ENCODE data around the gene FXYD5. TPM values are rescaled to one million over a fixed set of nuclear protein-coding genes. Genes with fewer than 3 reads are reported as not detected.

Gene FXYD5
- total and polyA plus RNA-seq, 2 donors: 6.6 to 105 TPM

DNA sequence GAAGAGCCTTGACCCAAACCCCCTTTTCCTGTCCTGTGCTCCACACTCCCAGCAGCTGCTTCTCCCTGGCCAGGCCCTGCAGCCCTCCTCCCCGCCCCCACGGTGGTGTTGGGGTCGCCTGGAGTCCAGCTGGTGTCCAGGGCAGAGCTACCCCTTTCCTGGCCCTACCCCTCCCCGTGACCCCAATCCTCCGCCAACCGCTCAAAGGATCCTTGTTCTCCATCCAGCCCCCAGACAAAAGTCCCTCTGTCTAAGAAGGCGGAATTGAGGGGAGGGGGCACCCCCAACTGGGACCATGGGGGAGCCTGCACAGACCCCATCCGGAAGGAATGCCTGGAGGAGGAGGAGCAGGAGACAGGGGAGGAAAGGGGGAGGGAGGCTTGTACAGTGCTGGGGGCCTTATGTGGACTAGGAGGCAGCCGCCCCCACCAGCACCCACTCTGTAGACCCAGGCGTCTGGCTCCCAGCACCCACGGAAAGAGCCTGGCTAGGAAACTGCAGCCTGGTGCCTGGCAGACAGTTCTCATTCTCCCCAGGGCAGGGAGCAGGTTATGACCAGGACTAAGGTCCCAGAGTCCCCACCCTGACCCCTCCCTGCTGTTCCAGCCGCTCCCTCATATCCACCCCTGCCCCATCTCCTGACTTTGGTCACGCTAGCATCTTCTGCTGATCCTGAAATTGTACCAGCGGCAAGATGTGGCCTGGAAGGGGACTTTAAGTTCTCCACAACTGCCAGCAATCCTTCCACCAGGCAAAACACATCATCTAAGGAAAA is 39.2 kb upstream of the FXYD5 start, which contains the start of gene FXYD3:
Gene FXYD3 (plus strand): TSS at position 647 of the 775 bp plus-strand sequence. CDS start 3,554 bp downstream, outside the sequence.
- Histone ChIP-seq H3K4me3 (ENCODE audit: low read depth, low read length) (peak within 1 kb of the TSS; percentile 21), H3K27ac (ENCODE audit: low read depth) (peak within 1 kb of the TSS; percentile 76), H3K36me3 (ENCODE audit: insufficient read depth) (no peaks in the 10 kb centered on the region), H3K4me1 (ENCODE audit: insufficient read depth) (no peaks in the 10 kb centered on the region)
- DNase-seq (ENCODE audit: extremely low spot score): no peak
- 57% methylated on average over 14 of the region's 14 CpGs for WGBS

DNA sequence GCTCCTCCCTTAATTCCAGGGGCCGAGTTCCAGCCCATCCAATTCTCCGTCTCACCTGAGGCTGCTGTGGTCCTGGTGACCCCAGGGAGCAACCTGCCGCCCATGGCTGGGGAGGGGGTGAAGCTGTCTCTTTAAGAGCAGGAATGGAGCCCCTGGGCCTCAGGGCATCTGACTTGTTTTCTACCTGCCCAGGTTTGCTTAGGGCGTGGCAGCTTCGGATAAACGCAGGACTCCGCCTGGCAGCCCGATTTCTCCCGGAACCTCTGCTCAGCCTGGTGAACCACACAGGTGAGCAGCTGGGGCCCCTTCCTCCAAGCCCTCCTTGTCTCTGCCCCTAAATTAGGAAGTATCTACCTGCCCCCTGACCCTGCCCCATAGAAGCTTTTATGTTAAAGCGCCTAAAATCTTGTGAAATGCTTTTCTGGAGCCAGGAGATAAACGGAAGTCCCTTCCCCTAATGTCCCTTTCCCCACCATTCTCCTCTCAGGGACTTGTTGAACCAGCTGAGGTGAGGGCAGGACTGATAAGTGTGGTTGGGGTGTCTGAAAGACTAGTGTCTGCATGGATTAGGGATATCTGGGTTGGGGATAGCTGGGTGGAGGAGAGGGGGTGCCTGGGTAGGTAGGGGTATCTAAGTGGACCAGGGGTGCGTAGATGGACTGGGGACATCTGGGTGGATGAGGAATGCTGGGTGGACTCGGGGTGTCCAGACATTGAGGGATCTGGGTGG is 38.3 kb upstream of the FXYD5 start:
- Histone ChIP-seq H3K4me1 (ENCODE audit: insufficient read depth) (no peaks in the 10 kb centered on the region), H3K27ac (ENCODE audit: low read depth) (peak overlapping the region; percentile 76), H3K4me3 (ENCODE audit: low read depth, low read length) (peak overlapping the region; percentile 21), H3K36me3 (ENCODE audit: insufficient read depth) (no peaks in the 10 kb centered on the region)
- WGBS: 78% methylated on average over 13 of the region's 13 CpGs
- no peak for DNase-seq (ENCODE audit: extremely low spot score)

DNA sequence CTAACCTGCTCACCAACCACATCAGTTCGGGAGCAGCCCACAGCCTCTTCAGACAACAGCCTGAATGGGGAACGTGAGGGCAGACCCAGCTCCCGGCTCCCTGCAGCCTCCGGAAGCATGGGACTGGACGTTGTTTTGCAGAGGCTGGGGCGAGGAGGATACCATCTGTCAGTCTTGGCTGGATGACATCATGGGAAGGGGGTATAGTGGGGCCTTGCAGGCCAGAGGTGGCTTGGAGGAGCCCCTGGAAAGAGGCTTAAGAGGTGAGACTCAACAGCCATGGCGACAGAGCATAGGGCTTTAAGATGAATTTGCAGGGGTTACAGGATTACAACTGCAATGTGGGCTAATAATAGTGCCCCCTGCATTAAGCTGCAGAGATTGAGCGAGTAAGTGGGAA is 37.4 kb upstream of the FXYD5 start:
- WGBS: 51% methylated on average over 8 of the region's 8 CpGs
- Histone ChIP-seq H3K27ac (ENCODE audit: low read depth) (peak overlapping the region; percentile 76), H3K4me1 (ENCODE audit: insufficient read depth) (no peaks in the 10 kb centered on the region), H3K4me3 (ENCODE audit: low read depth, low read length) (peak overlapping the region; percentile 21), H3K36me3 (ENCODE audit: insufficient read depth) (no peaks in the 10 kb centered on the region)
- DNase-seq (ENCODE audit: extremely low spot score): no peak

DNA sequence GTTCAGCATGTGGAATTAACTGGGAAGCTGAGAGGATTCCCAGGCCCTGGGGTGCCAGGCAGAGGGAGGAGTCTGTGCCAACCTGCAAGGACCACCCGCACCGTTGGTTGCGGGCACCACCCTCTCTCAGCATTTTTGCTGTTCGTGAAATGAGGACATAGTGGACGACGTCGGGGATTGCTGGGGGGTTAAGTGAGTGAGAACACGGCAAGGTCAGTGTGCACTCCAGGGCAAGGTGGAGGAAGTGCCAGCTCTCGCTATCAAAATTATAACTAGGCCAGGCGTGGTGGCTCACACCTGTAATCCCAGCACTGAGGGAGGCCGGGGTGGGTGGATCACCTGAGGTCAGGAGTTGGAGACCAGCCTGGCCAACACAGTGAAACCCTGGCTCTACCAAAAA is 36.7 kb upstream of the FXYD5 start:
- peak overlapping the region; percentile 33 for H3K27ac ChIP-seq (ENCODE audit: low read depth)
- no peak for DNase-seq (ENCODE audit: extremely low spot score)
- H3K4me3 ChIP-seq (ENCODE audit: low read depth, low read length): no peak overlapping the region
- no peaks in the 10 kb centered on the region for H3K4me1 ChIP-seq (ENCODE audit: insufficient read depth)
- no peaks in the 10 kb centered on the region for H3K36me3 ChIP-seq (ENCODE audit: insufficient read depth)
- WGBS: 84% methylated on average over 11 of the region's 11 CpGs

DNA sequence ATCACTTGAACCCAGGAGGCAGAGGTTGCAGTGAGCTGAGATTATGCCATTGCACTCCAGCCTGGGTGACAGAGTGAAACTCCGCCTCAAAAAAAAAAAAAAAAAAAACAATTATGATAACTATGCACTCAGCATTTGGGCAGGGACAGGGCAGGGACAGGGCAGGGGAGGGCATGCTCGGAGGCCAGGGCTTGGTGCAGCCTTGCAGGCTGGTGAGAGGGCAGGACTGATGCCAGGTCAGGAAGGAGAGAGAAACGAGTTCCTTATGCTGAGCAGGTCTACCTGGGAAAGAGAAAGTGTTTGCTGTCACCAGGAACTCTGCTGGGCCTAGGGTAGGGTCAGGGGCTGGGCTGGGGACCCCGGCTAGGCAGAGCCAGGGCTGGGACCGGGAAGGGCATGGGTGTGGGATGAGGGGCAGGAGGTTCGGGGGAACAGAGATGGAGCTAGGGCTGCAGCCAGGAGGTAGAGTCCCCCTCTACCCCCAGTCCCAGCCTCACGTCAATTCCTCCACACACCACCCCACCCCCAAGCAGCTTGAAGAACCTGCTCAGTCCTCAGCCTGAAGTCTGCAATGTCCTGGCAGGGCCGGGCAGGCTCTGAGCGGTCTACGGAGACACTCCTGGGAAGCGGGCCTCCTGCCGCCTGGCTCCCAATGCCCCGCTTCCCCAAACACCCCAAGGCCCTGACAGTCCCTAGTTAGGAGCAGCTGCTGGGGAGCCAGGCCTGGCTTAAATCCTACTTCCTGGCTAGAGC is 36.1 kb upstream of the FXYD5 start:
- peak overlapping the region; percentile 6 for H3K4me3 ChIP-seq (ENCODE audit: low read depth, low read length)
- DNase-seq (ENCODE audit: extremely low spot score): no peak
- WGBS: 79% methylated on average over 13 of the region's 13 CpGs
- H3K27ac ChIP-seq (ENCODE audit: low read depth): peak overlapping the region; percentile 72
- H3K36me3 ChIP-seq (ENCODE audit: insufficient read depth): no peaks in the 10 kb centered on the region
- no peaks in the 10 kb centered on the region for H3K4me1 ChIP-seq (ENCODE audit: insufficient read depth)

DNA sequence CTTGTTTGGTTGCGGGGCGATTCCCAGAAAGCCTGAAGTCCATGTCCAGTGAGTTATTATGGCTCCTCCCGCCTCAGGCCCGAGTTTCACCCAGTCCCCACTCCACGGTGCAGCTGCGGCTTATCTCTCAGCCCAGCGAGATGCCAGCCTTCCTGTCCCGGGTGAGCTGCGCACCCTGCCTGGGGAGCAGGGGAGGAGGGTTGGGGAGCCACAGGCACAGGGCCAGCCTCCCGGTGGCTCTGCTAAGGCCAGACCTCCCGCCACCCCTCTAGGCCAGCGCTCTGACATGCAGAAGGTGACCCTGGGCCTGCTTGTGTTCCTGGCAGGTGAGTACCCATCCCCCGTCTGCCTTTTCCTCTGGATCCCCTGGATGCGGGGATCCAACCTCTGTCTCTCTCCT is 35.4 kb upstream of the FXYD5 start:
- H3K4me1 ChIP-seq (ENCODE audit: insufficient read depth): no peaks in the 10 kb centered on the region
- DNase-seq (ENCODE audit: extremely low spot score): no peak
- no peak overlapping the region for H3K4me3 ChIP-seq (ENCODE audit: low read depth, low read length)
- peak overlapping the region; percentile 68 for H3K27ac ChIP-seq (ENCODE audit: low read depth)
- H3K36me3 ChIP-seq (ENCODE audit: insufficient read depth): no peaks in the 10 kb centered on the region
- 68% methylated on average over 14 of the region's 14 CpGs for WGBS

DNA sequence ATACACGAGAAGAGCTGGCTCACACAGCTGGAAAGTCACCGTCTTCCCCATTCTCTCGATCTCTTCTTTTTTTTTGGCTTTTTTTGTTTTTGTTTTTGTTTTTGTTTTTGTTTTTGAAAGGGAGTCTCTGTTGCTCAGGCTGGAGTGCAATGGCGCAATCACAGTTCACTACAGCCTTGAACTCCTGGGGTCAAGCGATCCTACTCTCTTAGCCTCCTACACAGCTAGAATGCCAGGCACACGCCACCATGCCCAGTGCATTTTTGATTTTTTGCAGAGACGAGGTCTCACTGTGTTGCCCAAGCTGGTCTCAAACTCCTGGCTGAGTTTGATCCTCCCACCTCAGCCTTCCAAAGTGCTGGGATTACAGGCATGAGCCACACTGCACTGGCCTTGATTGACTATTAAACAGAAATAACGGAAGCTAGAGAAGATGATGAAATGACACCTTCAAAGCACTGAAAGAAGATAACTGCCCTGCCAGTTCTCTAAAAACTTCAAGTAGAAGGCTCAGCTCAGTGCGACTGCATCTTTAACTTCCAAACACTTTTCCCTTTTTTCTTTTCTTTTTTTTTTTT is 34.9 kb upstream of the FXYD5 start:
- Histone ChIP-seq H3K4me3 (ENCODE audit: low read depth, low read length) (no peak overlapping the region), H3K27ac (ENCODE audit: low read depth) (no peak overlapping the region), H3K4me1 (ENCODE audit: insufficient read depth) (no peaks in the 10 kb centered on the region), H3K36me3 (ENCODE audit: insufficient read depth) (no peaks in the 10 kb centered on the region)
- 80% methylated on average over 9 of the region's 9 CpGs for WGBS
- DNase-seq (ENCODE audit: extremely low spot score): no peak

DNA sequence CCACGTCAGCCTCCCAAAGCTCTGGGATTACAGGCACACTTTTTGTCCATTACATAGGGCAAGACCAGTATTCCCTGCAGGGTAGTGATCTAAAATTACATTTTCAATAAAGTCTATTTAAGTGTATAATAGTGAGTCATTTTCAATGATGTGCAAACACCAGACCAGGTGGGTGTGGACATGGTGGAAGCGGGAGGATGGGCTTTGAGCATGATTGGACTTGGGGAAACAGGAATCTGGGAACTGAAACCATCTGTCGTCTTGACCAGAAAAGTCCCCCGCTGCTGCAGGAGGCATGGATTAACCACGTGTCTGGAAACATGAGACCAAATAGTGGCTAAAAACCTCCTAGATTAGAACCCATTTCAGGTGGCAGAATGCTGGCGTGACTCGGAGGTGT is 34.0 kb upstream of the FXYD5 start:
- 40% methylated on average over 7 of the region's 7 CpGs for WGBS
- Histone ChIP-seq H3K36me3 (ENCODE audit: insufficient read depth) (no peaks in the 10 kb centered on the region), H3K4me1 (ENCODE audit: insufficient read depth) (no peaks in the 10 kb centered on the region), H3K4me3 (ENCODE audit: low read depth, low read length) (no peak overlapping the region), H3K27ac (ENCODE audit: low read depth) (peak overlapping the region; percentile 62)
- no peak for DNase-seq (ENCODE audit: extremely low spot score)

DNA sequence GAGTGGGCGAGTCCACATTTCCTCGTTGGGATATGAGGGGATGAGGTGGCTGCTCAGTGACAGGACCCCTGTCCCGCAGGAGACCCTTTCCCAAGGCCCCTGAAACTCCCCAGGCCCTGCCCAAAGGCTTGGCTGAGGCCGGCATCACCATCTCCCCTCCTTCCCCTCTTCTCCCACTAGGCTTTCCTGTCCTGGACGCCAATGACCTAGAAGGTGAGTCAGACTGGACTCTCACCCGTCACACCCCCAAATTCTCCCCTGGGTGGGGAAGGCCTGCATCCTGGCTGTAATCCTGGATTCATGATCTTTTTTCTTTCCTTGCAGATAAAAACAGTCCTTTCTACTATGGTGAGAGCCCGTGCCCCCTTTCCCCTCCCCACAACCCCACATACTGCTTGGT is 33.6 kb upstream of the FXYD5 start:
- Histone ChIP-seq H3K36me3 (ENCODE audit: insufficient read depth) (no peaks in the 10 kb centered on the region), H3K4me1 (ENCODE audit: insufficient read depth) (no peaks in the 10 kb centered on the region), H3K27ac (ENCODE audit: low read depth) (peak overlapping the region; percentile 62), H3K4me3 (ENCODE audit: low read depth, low read length) (no peak overlapping the region)
- WGBS: 68% methylated on average over 7 of the region's 7 CpGs
- no peak for DNase-seq (ENCODE audit: extremely low spot score)

DNA sequence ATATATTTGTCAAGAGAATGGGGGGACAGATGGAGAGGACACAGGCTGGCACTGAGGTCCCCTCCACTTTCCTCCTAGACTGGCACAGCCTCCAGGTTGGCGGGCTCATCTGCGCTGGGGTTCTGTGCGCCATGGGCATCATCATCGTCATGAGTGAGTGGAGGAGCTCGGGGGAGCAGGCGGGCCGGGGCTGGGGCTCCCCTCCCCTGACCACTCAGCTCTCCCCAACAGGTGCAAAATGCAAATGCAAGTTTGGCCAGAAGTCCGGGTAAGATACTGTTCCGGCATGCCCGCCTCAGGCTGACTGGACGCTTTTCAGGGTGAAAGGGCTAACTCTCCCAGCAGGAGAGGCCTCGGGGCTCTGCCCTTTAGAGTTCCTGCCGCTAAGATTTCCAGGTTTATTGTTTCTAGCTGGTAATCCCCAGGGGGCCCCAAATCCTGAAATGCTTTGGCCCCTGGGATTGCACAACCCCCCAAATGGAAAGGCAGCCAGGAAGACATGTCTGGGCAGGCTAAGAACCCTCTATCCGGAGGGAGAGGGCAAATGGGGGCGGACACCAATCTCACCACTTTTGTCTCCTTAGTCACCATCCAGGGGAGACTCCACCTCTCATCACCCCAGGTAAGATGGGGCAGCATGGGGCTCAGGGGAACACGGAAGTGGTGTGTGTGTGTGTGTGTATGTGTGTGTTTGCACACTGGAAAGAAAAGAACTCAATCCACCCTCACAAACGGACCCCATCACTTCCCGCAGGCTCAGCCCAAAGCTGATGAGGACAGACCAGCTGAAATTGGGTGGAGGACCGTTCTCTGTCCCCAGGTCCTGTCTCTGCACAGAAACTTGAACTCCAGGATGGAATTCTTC is 31.6 kb upstream of the FXYD5 start:
- no peak overlapping the region for H3K4me3 ChIP-seq (ENCODE audit: low read depth, low read length)
- H3K27ac ChIP-seq (ENCODE audit: low read depth): no peak overlapping the region
- H3K4me1 ChIP-seq (ENCODE audit: insufficient read depth): no peaks in the 10 kb centered on the region
- no peaks in the 10 kb centered on the region for H3K36me3 ChIP-seq (ENCODE audit: insufficient read depth)
- DNase-seq (ENCODE audit: extremely low spot score): no peak
- 75% methylated on average over 19 of the region's 19 CpGs for WGBS

DNA sequence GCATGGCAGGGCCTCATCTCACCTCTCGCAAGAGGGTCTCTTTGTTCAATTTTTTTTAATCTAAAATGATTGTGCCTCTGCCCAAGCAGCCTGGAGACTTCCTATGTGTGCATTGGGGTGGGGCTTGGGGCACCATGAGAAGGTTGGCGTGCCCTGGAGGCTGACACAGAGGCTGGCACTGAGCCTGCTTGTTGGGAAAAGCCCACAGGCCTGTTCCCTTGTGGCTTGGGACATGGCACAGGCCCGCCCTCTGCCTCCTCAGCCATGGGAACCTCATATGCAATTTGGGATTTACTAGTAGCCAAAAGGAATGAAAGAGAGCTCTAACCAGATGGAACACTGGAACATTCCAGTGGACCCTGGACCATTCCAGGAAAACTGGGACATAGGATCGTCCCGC is 31.0 kb upstream of the FXYD5 start:
- H3K27ac ChIP-seq (ENCODE audit: low read depth): no peak overlapping the region
- no peaks in the 10 kb centered on the region for H3K4me1 ChIP-seq (ENCODE audit: insufficient read depth)
- DNase-seq (ENCODE audit: extremely low spot score): no peak
- no peaks in the 10 kb centered on the region for H3K36me3 ChIP-seq (ENCODE audit: insufficient read depth)
- 70% methylated on average over 5 of the region's 5 CpGs for WGBS
- no peak overlapping the region for H3K4me3 ChIP-seq (ENCODE audit: low read depth, low read length)

DNA sequence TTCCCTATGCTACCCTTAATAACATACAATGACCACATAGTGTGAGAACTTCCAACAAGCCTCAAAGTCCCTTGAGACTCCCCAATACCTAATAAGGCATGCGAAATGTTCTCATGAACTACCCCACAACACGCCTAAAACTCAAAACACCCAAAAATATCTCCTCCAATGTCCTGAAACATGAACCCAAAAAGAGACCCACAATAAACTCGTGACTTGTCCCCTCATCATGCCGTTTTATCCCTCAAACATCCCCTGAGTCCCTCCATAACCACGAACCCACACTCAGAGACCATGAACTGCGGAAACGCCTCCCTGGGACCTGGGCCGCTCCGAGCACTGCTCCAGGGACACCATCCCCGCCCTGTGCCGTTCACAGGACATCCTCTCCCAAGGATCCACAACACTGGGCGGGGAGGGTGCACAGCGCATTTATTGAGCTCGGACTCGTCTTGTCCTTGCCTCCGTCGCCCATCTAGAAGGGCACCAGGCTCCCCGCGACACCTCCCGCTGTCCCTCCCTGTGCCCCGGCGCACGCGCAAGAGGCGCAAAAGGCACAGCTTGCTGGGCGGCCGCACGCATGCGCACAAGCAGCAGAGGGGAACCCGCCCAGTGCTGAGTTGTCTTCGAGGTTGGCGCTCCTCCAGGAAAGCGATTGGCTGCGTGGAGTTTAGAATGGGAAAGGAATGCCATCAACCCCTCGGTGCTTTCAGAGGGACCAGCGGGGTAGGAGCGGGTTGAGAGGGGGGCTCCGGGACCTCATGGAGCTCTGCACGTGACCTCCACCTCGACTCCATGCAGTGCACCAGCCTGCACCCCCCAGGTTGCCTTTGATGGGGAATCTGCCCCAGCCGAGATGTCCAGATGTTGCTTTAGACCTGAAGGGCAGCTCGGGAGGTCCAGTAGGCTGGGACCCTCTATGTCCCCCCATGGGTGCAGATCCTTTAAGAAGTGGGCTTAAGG is 30.2 kb upstream of the FXYD5 start:
- Histone ChIP-seq H3K4me1 (ENCODE audit: insufficient read depth) (no peaks in the 10 kb centered on the region), H3K4me3 (ENCODE audit: low read depth, low read length) (peak overlapping the region; percentile 29), H3K36me3 (ENCODE audit: insufficient read depth) (no peaks in the 10 kb centered on the region), H3K27ac (ENCODE audit: low read depth) (peak overlapping the region; percentile 72)
- DNase-seq (ENCODE audit: extremely low spot score): peak; percentile 88
- WGBS: 6% methylated on average over 42 of the region's 42 CpGs
